K562 (cell line): Measurements from ENCODE around the gene ENO3. TPM values are rescaled to one million over a fixed set of nuclear protein-coding genes. Genes with fewer than 3 reads are reported as not detected.

Experiments used
- CCAR2 ChIP-seq: fragments of 200-400 bp; formaldehyde crosslinking; IDR thresholded peaks from 2 replicates; pipeline ENCODE4 v1.6.1; 2017; ENCODE audit warnings: mild to moderate bottlenecking, low read depth, low read length
- CTBP1 ChIP-seq: fragments of 450-650 bp; IDR thresholded peaks from 2 replicates; pipeline ENCODE4 v1.6.1; 2016; ENCODE audit warnings: borderline replicate concordance
- EHMT2 ChIP-seq: fragments of 450-650 bp; IDR thresholded peaks from 2 replicates; pipeline ENCODE4 v1.6.1; 2018; ENCODE audit warnings: antibody characterized with exemption
- HDAC2 ChIP-seq: fragments of 450-650 bp; IDR thresholded peaks from 2 replicates; pipeline ENCODE4 v1.6.1; 2016; ENCODE audit warnings: mild to moderate bottlenecking
- PHF8 ChIP-seq: fragments of 200-600 bp; sonication (generic); IDR thresholded peaks from 2 replicates; pipeline ENCODE4 v1.6.1; 2012; ENCODE audit warnings: mixed run types, mild to moderate bottlenecking, inconsistent platforms, low read length, moderate library complexity, borderline replicate concordance
- PRPF4 ChIP-seq: fragments of 200-400 bp; formaldehyde crosslinking; IDR thresholded peaks from one replicate; pipeline ENCODE4 v1.6.1; 2017; ENCODE audit warnings: low read length, low read depth, mild to moderate bottlenecking; ENCODE audit not compliant: insufficient read depth, poor library complexity, severe bottlenecking
- RBFOX2 ChIP-seq: fragments of 200-400 bp; formaldehyde crosslinking; IDR thresholded peaks from 2 replicates; pipeline ENCODE4 v1.6.1; 2017; ENCODE audit warnings: low read depth, mild to moderate bottlenecking, low read length, moderate library complexity
- SAFB2 ChIP-seq: fragments of 200-400 bp; formaldehyde crosslinking; IDR thresholded peaks from 2 replicates; pipeline ENCODE4 v1.6.1; 2018; ENCODE audit warnings: borderline replicate concordance, low read length, low read depth, moderate library complexity; ENCODE audit not compliant: severe bottlenecking
- ZNF24 ChIP-seq: fragments of 450-650 bp; IDR thresholded peaks from 2 replicates; pipeline ENCODE4 v1.6.1; 2016
- polyA plus RNA-seq, 8 experiments: library from polyadenylated mRNA; depleted of rRNA in 4 of 8; stranded (reverse) in 5 of 8; unstranded in 3 of 8; fragments of >200 nt; fragmentation: Nextera tagmentation in 2 of 8; fragmentation: Illumina TruSeq in 1 of 8; extraction: Ambion mirVana in 2 of 8; extraction: Trizol in 1 of 8; gene quantifications; 2 replicates each; pipeline versions ENCODE4 v1.2.1 to v1.2.3, GENCODE V29; 2011 to 2014; ENCODE audit warnings: inconsistent platforms in 1 of 8, missing spikeins in 1 of 8
- total RNA-seq, 7 experiments: library from RNA; depleted of rRNA in 6 of 7; stranded (reverse); fragments of >200 nt in 6 of 7; fragmentation: Illumina TruSeq in 2 of 7; extraction: Trizol in 2 of 7; gene quantifications; 2 replicates each; pipeline versions ENCODE4 v1.2.1 to v1.2.3, GENCODE V29; 2011 to 2021; ENCODE audit warnings: low replicate concordance in 1 of 7
- TF ChIP-seq, protein P1 (sequence below): fragments of 450-650 bp; IDR thresholded peaks from 2 replicates; pipeline ENCODE4 v1.6.1; 2016; ENCODE audit warnings: mild to moderate bottlenecking, moderate library complexity
- TF ChIP-seq, protein P2 (sequence below): fragments of 450-650 bp; IDR thresholded peaks from 2 replicates; pipeline ENCODE4 v1.6.1; 2016; ENCODE audit warnings: low read depth, mild to moderate bottlenecking, moderate library complexity

The ENO3 gene
- total and polyA plus RNA-seq, 9 of the 15 experiments (the other 6 are each of a cell fraction or from before 2014, with no cell fraction given), result 5.7 to 17.2 (median 9.9) TPM

DNA sequence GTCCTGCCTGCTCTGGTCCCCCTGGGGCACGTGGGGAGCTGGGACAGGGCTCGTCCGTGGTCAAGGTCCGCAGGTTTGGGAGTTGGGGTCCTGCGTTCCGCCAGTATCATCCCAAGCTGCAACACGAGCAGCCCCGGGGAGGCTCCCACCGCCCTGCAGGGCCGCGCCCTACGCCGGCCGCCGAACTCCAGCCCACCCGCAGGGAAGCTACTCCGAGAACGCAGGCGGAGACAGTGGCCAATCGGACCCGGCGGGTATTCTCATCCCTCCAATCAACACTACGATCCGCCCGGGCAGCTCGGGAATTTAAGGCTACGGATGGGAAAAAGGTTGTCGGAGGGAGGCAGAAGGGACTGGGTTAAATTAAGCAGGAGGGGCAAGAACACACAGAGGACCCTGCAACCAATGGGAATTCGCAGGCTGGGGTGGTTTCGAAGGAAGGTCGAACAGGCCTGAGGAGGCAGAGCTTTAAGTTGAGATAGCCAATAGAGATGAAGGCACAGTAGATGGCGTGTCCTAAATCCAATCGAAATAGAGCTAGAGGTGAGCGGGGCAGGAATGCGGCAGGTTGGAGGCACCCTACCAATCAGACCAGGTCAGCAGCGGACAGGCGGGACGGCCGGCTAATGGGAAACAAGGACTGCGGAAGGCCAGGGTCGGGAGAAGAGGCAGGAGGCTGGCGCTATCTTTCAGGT is 16.1 kb downstream of the ENO3 start (continued):
- TF ChIP-seq, protein P1, sequence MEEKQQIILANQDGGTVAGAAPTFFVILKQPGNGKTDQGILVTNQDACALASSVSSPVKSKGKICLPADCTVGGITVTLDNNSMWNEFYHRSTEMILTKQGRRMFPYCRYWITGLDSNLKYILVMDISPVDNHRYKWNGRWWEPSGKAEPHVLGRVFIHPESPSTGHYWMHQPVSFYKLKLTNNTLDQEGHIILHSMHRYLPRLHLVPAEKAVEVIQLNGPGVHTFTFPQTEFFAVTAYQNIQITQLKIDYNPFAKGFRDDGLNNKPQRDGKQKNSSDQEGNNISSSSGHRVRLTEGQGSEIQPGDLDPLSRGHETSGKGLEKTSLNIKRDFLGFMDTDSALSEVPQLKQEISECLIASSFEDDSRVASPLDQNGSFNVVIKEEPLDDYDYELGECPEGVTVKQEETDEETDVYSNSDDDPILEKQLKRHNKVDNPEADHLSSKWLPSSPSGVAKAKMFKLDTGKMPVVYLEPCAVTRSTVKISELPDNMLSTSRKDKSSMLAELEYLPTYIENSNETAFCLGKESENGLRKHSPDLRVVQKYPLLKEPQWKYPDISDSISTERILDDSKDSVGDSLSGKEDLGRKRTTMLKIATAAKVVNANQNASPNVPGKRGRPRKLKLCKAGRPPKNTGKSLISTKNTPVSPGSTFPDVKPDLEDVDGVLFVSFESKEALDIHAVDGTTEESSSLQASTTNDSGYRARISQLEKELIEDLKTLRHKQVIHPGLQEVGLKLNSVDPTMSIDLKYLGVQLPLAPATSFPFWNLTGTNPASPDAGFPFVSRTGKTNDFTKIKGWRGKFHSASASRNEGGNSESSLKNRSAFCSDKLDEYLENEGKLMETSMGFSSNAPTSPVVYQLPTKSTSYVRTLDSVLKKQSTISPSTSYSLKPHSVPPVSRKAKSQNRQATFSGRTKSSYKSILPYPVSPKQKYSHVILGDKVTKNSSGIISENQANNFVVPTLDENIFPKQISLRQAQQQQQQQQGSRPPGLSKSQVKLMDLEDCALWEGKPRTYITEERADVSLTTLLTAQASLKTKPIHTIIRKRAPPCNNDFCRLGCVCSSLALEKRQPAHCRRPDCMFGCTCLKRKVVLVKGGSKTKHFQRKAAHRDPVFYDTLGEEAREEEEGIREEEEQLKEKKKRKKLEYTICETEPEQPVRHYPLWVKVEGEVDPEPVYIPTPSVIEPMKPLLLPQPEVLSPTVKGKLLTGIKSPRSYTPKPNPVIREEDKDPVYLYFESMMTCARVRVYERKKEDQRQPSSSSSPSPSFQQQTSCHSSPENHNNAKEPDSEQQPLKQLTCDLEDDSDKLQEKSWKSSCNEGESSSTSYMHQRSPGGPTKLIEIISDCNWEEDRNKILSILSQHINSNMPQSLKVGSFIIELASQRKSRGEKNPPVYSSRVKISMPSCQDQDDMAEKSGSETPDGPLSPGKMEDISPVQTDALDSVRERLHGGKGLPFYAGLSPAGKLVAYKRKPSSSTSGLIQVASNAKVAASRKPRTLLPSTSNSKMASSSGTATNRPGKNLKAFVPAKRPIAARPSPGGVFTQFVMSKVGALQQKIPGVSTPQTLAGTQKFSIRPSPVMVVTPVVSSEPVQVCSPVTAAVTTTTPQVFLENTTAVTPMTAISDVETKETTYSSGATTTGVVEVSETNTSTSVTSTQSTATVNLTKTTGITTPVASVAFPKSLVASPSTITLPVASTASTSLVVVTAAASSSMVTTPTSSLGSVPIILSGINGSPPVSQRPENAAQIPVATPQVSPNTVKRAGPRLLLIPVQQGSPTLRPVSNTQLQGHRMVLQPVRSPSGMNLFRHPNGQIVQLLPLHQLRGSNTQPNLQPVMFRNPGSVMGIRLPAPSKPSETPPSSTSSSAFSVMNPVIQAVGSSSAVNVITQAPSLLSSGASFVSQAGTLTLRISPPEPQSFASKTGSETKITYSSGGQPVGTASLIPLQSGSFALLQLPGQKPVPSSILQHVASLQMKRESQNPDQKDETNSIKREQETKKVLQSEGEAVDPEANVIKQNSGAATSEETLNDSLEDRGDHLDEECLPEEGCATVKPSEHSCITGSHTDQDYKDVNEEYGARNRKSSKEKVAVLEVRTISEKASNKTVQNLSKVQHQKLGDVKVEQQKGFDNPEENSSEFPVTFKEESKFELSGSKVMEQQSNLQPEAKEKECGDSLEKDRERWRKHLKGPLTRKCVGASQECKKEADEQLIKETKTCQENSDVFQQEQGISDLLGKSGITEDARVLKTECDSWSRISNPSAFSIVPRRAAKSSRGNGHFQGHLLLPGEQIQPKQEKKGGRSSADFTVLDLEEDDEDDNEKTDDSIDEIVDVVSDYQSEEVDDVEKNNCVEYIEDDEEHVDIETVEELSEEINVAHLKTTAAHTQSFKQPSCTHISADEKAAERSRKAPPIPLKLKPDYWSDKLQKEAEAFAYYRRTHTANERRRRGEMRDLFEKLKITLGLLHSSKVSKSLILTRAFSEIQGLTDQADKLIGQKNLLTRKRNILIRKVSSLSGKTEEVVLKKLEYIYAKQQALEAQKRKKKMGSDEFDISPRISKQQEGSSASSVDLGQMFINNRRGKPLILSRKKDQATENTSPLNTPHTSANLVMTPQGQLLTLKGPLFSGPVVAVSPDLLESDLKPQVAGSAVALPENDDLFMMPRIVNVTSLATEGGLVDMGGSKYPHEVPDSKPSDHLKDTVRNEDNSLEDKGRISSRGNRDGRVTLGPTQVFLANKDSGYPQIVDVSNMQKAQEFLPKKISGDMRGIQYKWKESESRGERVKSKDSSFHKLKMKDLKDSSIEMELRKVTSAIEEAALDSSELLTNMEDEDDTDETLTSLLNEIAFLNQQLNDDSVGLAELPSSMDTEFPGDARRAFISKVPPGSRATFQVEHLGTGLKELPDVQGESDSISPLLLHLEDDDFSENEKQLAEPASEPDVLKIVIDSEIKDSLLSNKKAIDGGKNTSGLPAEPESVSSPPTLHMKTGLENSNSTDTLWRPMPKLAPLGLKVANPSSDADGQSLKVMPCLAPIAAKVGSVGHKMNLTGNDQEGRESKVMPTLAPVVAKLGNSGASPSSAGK, result peak; percentile 96
- TF ChIP-seq RBFOX2 (peak; percentile 61), SAFB2 (no peak), CTBP1 (no peak), CCAR2 (no peak), EHMT2 (no peak), PHF8 (peak; percentile 45; the same call in 1 of the 2 replicates), PRPF4 (no peak), HDAC2 (no peak), ZNF24 (no peak)
- TF ChIP-seq, protein P2, sequence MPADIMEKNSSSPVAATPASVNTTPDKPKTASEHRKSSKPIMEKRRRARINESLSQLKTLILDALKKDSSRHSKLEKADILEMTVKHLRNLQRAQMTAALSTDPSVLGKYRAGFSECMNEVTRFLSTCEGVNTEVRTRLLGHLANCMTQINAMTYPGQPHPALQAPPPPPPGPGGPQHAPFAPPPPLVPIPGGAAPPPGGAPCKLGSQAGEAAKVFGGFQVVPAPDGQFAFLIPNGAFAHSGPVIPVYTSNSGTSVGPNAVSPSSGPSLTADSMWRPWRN, result no peak
